H1 (cell line): ENCODE data around the gene QSER1. TPM values are rescaled to one million over a fixed set of nuclear protein-coding genes. Genes with fewer than 3 reads are reported as not detected.

ENCODE experiments used
- CTCF ChIA-PET: fragments of 300-600 bp; sonication (Branson Sonifier 250); formaldehyde crosslinking; loops from one replicate; lab custom pipeline; 2021; ENCODE audit not compliant: partially characterized antibody; lab: Charles Lee
- POLR2A ChIA-PET: fragments of 300-600 bp; sonication (Branson Sonifier 250); formaldehyde crosslinking; loops from one replicate; lab custom pipeline; 2021; ENCODE audit warnings: inconsistent platforms; ENCODE audit not compliant: partially characterized antibody; lab: Charles Lee
- DNase-seq, 2 experiments: peaks; one replicate each; pipeline versions ENCODE4 v3.0.0 to v3.0.0-alpha.2; 2010 to 2022; ENCODE audit warnings: low spot score in 2 of 2, low read depth in 1 of 2, mixed read lengths in 1 of 2
- FAIRE-seq: peaks from 2 replicates; lab custom pipeline; 2011; peaks lifted over from hg19 to GRCh38; lab: Jason Lieb, UNC
- H2AFZ ChIP-seq: 2 replicates; pipeline ENCODE4 v1.8.1; 2012; ENCODE audit warnings: low read length, inconsistent platforms
- H2AK5ac ChIP-seq: 2 replicates; pipeline ENCODE4 v1.6.1; 2013; ENCODE audit warnings: low read depth, low read length
- H2BK120ac ChIP-seq: replicated peaks from 2 replicates; pipeline ENCODE3; 2013; ENCODE audit warnings: low read depth, low read length, inconsistent platforms
- H2BK12ac ChIP-seq: 2 replicates; pipeline ENCODE4 v1.6.1; 2013; ENCODE audit warnings: low read depth, low read length
- H2BK15ac ChIP-seq: 2 replicates; pipeline ENCODE4 v1.6.1; 2013; ENCODE audit warnings: low read length
- H2BK20ac ChIP-seq: 2 replicates; pipeline ENCODE4 v1.6.1; 2013; ENCODE audit warnings: low read length
- H2BK5ac ChIP-seq: 2 replicates; pipeline ENCODE4 v1.6.1; 2013; ENCODE audit warnings: low read depth, low read length
- H3K14ac ChIP-seq: 2 replicates; pipeline ENCODE4 v1.6.1; 2013; ENCODE audit warnings: inconsistent platforms; ENCODE audit not compliant: insufficient read length
- H3K18ac ChIP-seq: 2 replicates; pipeline ENCODE4 v1.6.1; 2013; ENCODE audit warnings: low read length; ENCODE audit errors: extremely low read depth
- H3K23ac ChIP-seq: 2 replicates; pipeline ENCODE4 v1.6.1; 2013; ENCODE audit warnings: inconsistent platforms; ENCODE audit not compliant: insufficient read length
- H3K23me2 ChIP-seq: 2 replicates; pipeline ENCODE4 v1.6.1; 2013; ENCODE audit warnings: low read depth, low read length
- H3K27ac ChIP-seq: 2 replicates; pipeline ENCODE4 v1.6.1; 2011; ENCODE audit warnings: low read depth, low read length, inconsistent platforms
- H3K27me3 ChIP-seq, 4 experiments: replicated peaks in 1 of 4; 1 replicate in 1 of 4; 2 replicates in 3 of 4; pipeline versions ENCODE4 v1.6.1 to v1.8.1; 2011 to 2013; ENCODE audit warnings: low read length in 3 of 4, mild to moderate bottlenecking in 3 of 4, inconsistent platforms in 2 of 4, mixed read lengths in 2 of 4, moderate library complexity in 1 of 4; ENCODE audit not compliant: control insufficient read depth in 3 of 4, insufficient read depth in 3 of 4; ENCODE audit errors: extremely low read depth in 1 of 4
- H3K36me3 ChIP-seq, 4 experiments: 2 replicates each; pipeline versions ENCODE4 v1.6.1 to v1.8.1; 2011 to 2013; ENCODE audit warnings: mild to moderate bottlenecking in 4 of 4, low read length in 3 of 4, moderate library complexity in 2 of 4, control low read depth in 1 of 4, inconsistent platforms in 1 of 4; ENCODE audit not compliant: insufficient read depth in 4 of 4, control insufficient read depth in 2 of 4
- H3K4ac ChIP-seq: replicated peaks from 2 replicates; pipeline ENCODE3; 2013; ENCODE audit warnings: low read length, low read depth, mixed read lengths, inconsistent platforms; ENCODE audit not compliant: insufficient read length
- H3K4me1 ChIP-seq, 4 experiments: replicated peaks in 1 of 4; 1 replicate in 1 of 4; 2 replicates in 3 of 4; pipeline versions ENCODE4 v1.6.1 to v1.8.1; 2011 to 2013; ENCODE audit warnings: low read length in 3 of 4, inconsistent platforms in 2 of 4, mixed read lengths in 1 of 4; ENCODE audit not compliant: insufficient read depth in 4 of 4, control insufficient read depth in 3 of 4
- H3K4me2 ChIP-seq, 2 experiments: 2 replicates each; pipeline versions ENCODE4 v1.6.1 to v1.8.1; 2011 to 2013; ENCODE audit warnings: low read depth in 2 of 2, low read length in 2 of 2, control low read depth in 1 of 2, inconsistent platforms in 1 of 2, mild to moderate bottlenecking in 1 of 2; ENCODE audit not compliant: insufficient read depth in 1 of 2
- H3K4me3 ChIP-seq, 4 experiments: fragments of 200-600, 300-600 bp in 1 of 4; sonication (generic), shearing (Covaris generic), sonication (Bioruptor Twin) in 1 of 4; 2 replicates each; pipeline versions ENCODE4 v1.5.1 to v1.8.1; 2011 to 2016; ENCODE audit warnings: low read length in 4 of 4, low read depth in 3 of 4, control low read depth in 2 of 4, inconsistent platforms in 2 of 4, mild to moderate bottlenecking in 2 of 4, mixed read lengths in 1 of 4, moderate library complexity in 1 of 4; ENCODE audit not compliant: insufficient read depth in 2 of 4; ENCODE audit errors: extremely low read depth in 1 of 4
- H3K56ac ChIP-seq: replicated peaks from 2 replicates; pipeline ENCODE3; 2013; ENCODE audit warnings: low read depth, mild to moderate bottlenecking, mixed read lengths, low read length, inconsistent platforms; ENCODE audit not compliant: insufficient read length
- H3K79me1 ChIP-seq: 2 replicates; pipeline ENCODE4 v1.6.1; 2013; ENCODE audit warnings: low read depth, low read length, control low read depth
- H3K79me2 ChIP-seq, 2 experiments: 2 replicates each; pipeline versions ENCODE4 v1.6.1 to v1.8.1; 2012 to 2013; ENCODE audit warnings: low read length in 2 of 2, mild to moderate bottlenecking in 2 of 2, inconsistent platforms in 1 of 2; ENCODE audit not compliant: insufficient read depth in 2 of 2, control insufficient read depth in 1 of 2
- H3K9ac ChIP-seq, 4 experiments: replicated peaks in 1 of 4; 1 replicate in 1 of 4; 2 replicates in 3 of 4; pipeline versions ENCODE4 v1.6.1 to v1.8.1; 2011 to 2013; ENCODE audit warnings: low read depth in 3 of 4, low read length in 3 of 4, control low read depth in 2 of 4, mild to moderate bottlenecking in 2 of 4, moderate library complexity in 2 of 4, inconsistent platforms in 1 of 4; ENCODE audit errors: extremely low read depth in 1 of 4
- H3K9me3 ChIP-seq, 2 experiments: 2 replicates each; pipeline versions ENCODE4 v1.6.1 to v1.8.1; 2012 to 2013; ENCODE audit warnings: mild to moderate bottlenecking in 2 of 2, moderate library complexity in 2 of 2, control low read depth in 1 of 2, inconsistent platforms in 1 of 2, low read depth in 1 of 2, low read length in 1 of 2, mixed read lengths in 1 of 2; ENCODE audit not compliant: insufficient read depth in 2 of 2
- H4K20me1 ChIP-seq, 2 experiments: replicated peaks in 1 of 2; 2 replicates each; pipeline versions ENCODE3 to v1.8.1; 2011 to 2013; ENCODE audit warnings: inconsistent platforms in 2 of 2, low read length in 2 of 2, mild to moderate bottlenecking in 1 of 2; ENCODE audit not compliant: insufficient read depth in 2 of 2, control insufficient read depth in 1 of 2
- H4K5ac ChIP-seq: 2 replicates; pipeline ENCODE4 v1.6.1; 2013; ENCODE audit warnings: low read length, low read depth, mixed read lengths, inconsistent platforms; ENCODE audit not compliant: insufficient read length
- H4K8ac ChIP-seq: 2 replicates; pipeline ENCODE4 v1.8.0; 2013; ENCODE audit warnings: mild to moderate bottlenecking, moderate library complexity, low read length, inconsistent platforms; ENCODE audit not compliant: insufficient read depth; ENCODE audit errors: extremely low read depth
- H4K91ac ChIP-seq: replicated peaks from 2 replicates; pipeline ENCODE3; 2013; ENCODE audit warnings: low read length, mixed read lengths, inconsistent platforms; ENCODE audit not compliant: insufficient read length
- CHD1 ChIP-seq: IDR thresholded peaks from 2 replicates; pipeline ENCODE4 v1.6.1; 2012; ENCODE audit warnings: low read depth, low read length, improper control_type of control experiment
- CHD2 ChIP-seq: IDR thresholded peaks from 2 replicates; pipeline ENCODE4 v1.6.1; 2012; ENCODE audit warnings: low read length, improper control_type of control experiment
- E2F6 ChIP-seq: IDR thresholded peaks from 2 replicates; pipeline ENCODE4 v1.6.1; 2012; ENCODE audit warnings: inconsistent platforms
- KDM4A ChIP-seq: IDR thresholded peaks from one replicate; pipeline ENCODE4 v1.7.1; 2012; ENCODE audit warnings: low read depth, mild to moderate bottlenecking, moderate library complexity, low read length, inconsistent platforms; ENCODE audit not compliant: severe bottlenecking
- PHF8 ChIP-seq: fragments of 200-600 bp; sonication (generic); conservative IDR thresholded peaks from 2 replicates; pipeline ENCODE4 v1.7.1; 2012; ENCODE audit warnings: low read depth, mild to moderate bottlenecking, inconsistent platforms, low read length, moderate library complexity
- POLR2AphosphoS5 ChIP-seq: IDR thresholded peaks from 2 replicates; pipeline ENCODE4 v1.6.1; 2011; ENCODE audit warnings: low read depth, low read length
- RNF2 ChIP-seq: fragments of 200-900, 300-1000 bp; sonication (generic); IDR thresholded peaks from 2 replicates; pipeline ENCODE4 v1.7.1; 2016; ENCODE audit warnings: borderline replicate concordance, low read depth, mild to moderate bottlenecking, antibody characterized with exemption, low read length; ENCODE audit not compliant: poor library complexity, severe bottlenecking; ENCODE audit errors: missing control alignments
- SP2 ChIP-seq: IDR thresholded peaks from 2 replicates; pipeline ENCODE4 v1.6.1; 2012; ENCODE audit warnings: mild to moderate bottlenecking, low read length, inconsistent platforms
- TAF7 ChIP-seq: optimal IDR thresholded peaks from 2 replicates; pipeline ENCODE3; 2011; ENCODE audit warnings: low read depth, mild to moderate bottlenecking, inconsistent platforms, low read length, moderate library complexity, borderline replicate concordance
- WGBS, 2 experiments: shearing (Covaris generic) in 1 of 2; methylation state at CpG; one replicate each; pipeline versions ENCODE4 v1.1.6 to v1.1.7; 2013 to 2015; ENCODE audit warnings: low lambda C conversion rate in 2 of 2, mixed read lengths in 2 of 2, inconsistent platforms in 1 of 2, low coverage in 1 of 2, missing lambda C conversion rate in 1 of 2; ENCODE audit not compliant: insufficient replicate concordance in 2 of 2, insufficient coverage in 1 of 2, insufficient read length in 1 of 2; ENCODE audit errors: extremely low coverage in 1 of 2, missing lambda C conversion rate in 1 of 2; 5-methylcytosine and 5-hydroxymethylcytosine counted together
- polyA plus RNA-seq, 7 experiments: library from polyadenylated mRNA; depleted of rRNA in 3 of 7; stranded (reverse) in 5 of 7; unstranded in 2 of 7; fragments of >200 nt in 5 of 7; fragments of 200-250 nt in 2 of 7; gene quantifications; 1 replicate in 5 of 7; 2 replicates in 1 of 7; 4 replicates in 1 of 7; pipeline versions ENCODE4 v1.2.1 to v1.2.3, GENCODE V29; 2011 to 2013; ENCODE audit warnings: missing spikeins in 2 of 7, mixed read lengths in 2 of 7
- total RNA-seq: library from RNA; stranded (reverse); fragmentation: NEBNext Ultra II Directional; extraction: Animal tissue kit (Norgen Biotek cat#: 25700); gene quantifications from 2 replicates; pipeline ENCODE4 v1.2.1, GENCODE V29; 2021

The QSER1 gene
- total and polyA plus RNA-seq, 2 of the 8 experiments (the other 6 are each of a cell fraction or from before 2014, with no cell fraction given), result 29.3 to 117 TPM

- H3K79me1 ChIP-seq, result peaks cover 2% of the 10 kb centered on the region; the same call in 1 of the 2 replicates
- H2BK120ac ChIP-seq, result no peak overlapping the region
- no peak overlapping the region for H2AFZ ChIP-seq
- H4K8ac ChIP-seq, result no peak overlapping the region; the same call in 1 of the 2 replicates
- H3K79me2 ChIP-seq, result peaks cover 8 to 98% of the 10 kb centered on the region in 2 experiments; a peak in 3 of 4 replicates
- no peak overlapping the region for H4K5ac ChIP-seq
- no peak overlapping the region for H3K27ac ChIP-seq
- no peak overlapping the region for H4K91ac ChIP-seq
- no peak overlapping the region for H3K9ac ChIP-seq
- H3K4me2 ChIP-seq, result no peak overlapping the region
- H2BK12ac ChIP-seq, result no peak overlapping the region
- no peak overlapping the region for H3K18ac ChIP-seq
- H3K9me3 ChIP-seq, result no peaks in the 10 kb centered on the region
- no peak overlapping the region for H3K4ac ChIP-seq
- DNase-seq (no peak), FAIRE-seq (no peak)
- H3K56ac ChIP-seq, result no peak overlapping the region
- peaks cover 6 to 10% of the 10 kb centered on the region in 2 experiments for H4K20me1 ChIP-seq
- ChIA-PET CTCF (interaction anchor here (0.6 to 1.9 kb wide), 6 partner anchors 14 to 128 kb away, joined by 3 to 8 read pairs (median 5); no protein-coding TSS in a partner anchor), POLR2A (interaction anchor here (0.9 to 1.4 kb wide), 3 partner anchors 27 to 40 kb away, joined by 3 read pairs; partner anchors contain the start of gene QSER1)
- H3K23ac ChIP-seq, result no peak overlapping the region
- 88% methylated on average over 3 of the region's 3 CpGs; no CpG with 5 or more reads in 1 of the 2 experiments for WGBS, 2 experiments
- H3K36me3 ChIP-seq, result peaks cover 35 to 91% (median 58%) of the 10 kb centered on the region in 4 experiments
- no peak overlapping the region for H3K4me3 ChIP-seq
- peaks cover 0 to 5% (median 1%) of the 10 kb centered on the region in 4 experiments; a peak in 4 of 7 replicates for H3K4me1 ChIP-seq
- H2AK5ac ChIP-seq, result no peak overlapping the region
- no peak overlapping the region for H2BK5ac ChIP-seq
- H2BK15ac ChIP-seq, result no peak overlapping the region
- H3K27me3 ChIP-seq, result no peaks in the 10 kb centered on the region
- no peaks in the 10 kb centered on the region for H3K23me2 ChIP-seq
- no peak overlapping the region for H2BK20ac ChIP-seq
- no peak overlapping the region for H3K14ac ChIP-seq
- no peak for TF ChIP-seq PHF8
- TF ChIP-seq RNF2, result no peak
- no peak for TF ChIP-seq TAF7
- TF ChIP-seq POLR2AphosphoS5, result no peak
- TF ChIP-seq SP2, result no peak
- no peak for TF ChIP-seq E2F6
- no peak for TF ChIP-seq KDM4A
- no peak for TF ChIP-seq CHD1
- TF ChIP-seq CHD2, result no peak
Measured at GRCh38 chr11:32932196-32932595, 39.6 kb downstream of the QSER1 start.
